GM18870 (cell line): Measurements from ENCODE around the gene ADGRG2.

Experiments used
- ATAC-seq: cut with Tn5 transposase; IDR thresholded peaks from one replicate; pipeline ENCODE4 v1.9.1; 2021; ENCODE audit warnings: moderate library complexity; ENCODE audit not compliant: unreplicated experiment

The ADGRG2 gene

GRCh38 chrX:19121898-19122640 lies at the start of gene ADGRG2:
ADGRG2 (minus strand) TSS chrX:19122468; CDS start chrX:19068834, 53,634 bp downstream.
- ATAC-seq, result no peak

- ATAC-seq, result no peak
Observed at GRCh38 chrX:19168609-19169008, 46.3 kb upstream of the ADGRG2 start.

- ATAC-seq, result no peak
Observed at GRCh38 chrX:19162851-19163250, 40.6 kb upstream of the ADGRG2 start.

GRCh38 chrX:19156186-19156585 lies 33.9 kb upstream of the ADGRG2 start:
- no peak for ATAC-seq

- no peak for ATAC-seq
Observed at GRCh38 chrX:19152762-19153161, 30.5 kb upstream of the ADGRG2 start.

- ATAC-seq, result no peak
Observed at GRCh38 chrX:19137067-19137466, 14.8 kb upstream of the ADGRG2 start.

- ATAC-seq, result no peak
Observed at GRCh38 chrX:19133784-19134183, 11.5 kb upstream of the ADGRG2 start.

- no peak for ATAC-seq
Observed at GRCh38 chrX:19133231-19133630, 11.0 kb upstream of the ADGRG2 start.

- no peak for ATAC-seq
Observed at GRCh38 chrX:19130628-19131027, 8.4 kb upstream of the ADGRG2 start.

GRCh38 chrX:19129694-19130093 lies 7.4 kb upstream of the ADGRG2 start:
- ATAC-seq, result no peak

GRCh38 chrX:19127649-19128168 lies 5.4 kb upstream of the ADGRG2 start:
- ATAC-seq, result no peak

GRCh38 chrX:19122641-19123009 lies 357 bp upstream of the ADGRG2 start:
- no peak for ATAC-seq

- ATAC-seq, result no peak
Observed at GRCh38 chrX:19121466-19121865, 802 bp downstream of the ADGRG2 start.

GRCh38 chrX:19110642-19111041 lies 11.6 kb downstream of the ADGRG2 start:
- no peak for ATAC-seq

GRCh38 chrX:19107035-19107434 lies 15.2 kb downstream of the ADGRG2 start:
- no peak for ATAC-seq

GRCh38 chrX:19100586-19100985 lies 21.7 kb downstream of the ADGRG2 start:
- ATAC-seq, result no peak

- ATAC-seq, result no peak
Observed at GRCh38 chrX:19097553-19098283, 24.6 kb downstream of the ADGRG2 start.

- no peak for ATAC-seq
Observed at GRCh38 chrX:19096586-19096985, 25.7 kb downstream of the ADGRG2 start.

GRCh38 chrX:19094654-19095053 lies 27.6 kb downstream of the ADGRG2 start:
- no peak for ATAC-seq

- no peak for ATAC-seq
Observed at GRCh38 chrX:19091596-19091995, 30.7 kb downstream of the ADGRG2 start.

GRCh38 chrX:19089555-19090040 lies 32.7 kb downstream of the ADGRG2 start:
- no peak for ATAC-seq
